Tibial nerve (tissue), 3 donors: ENCODE data around the gene SDC1.

Experiments
- CTCF ChIP-seq, 5 experiments: fragments of 200-600 bp in 3 of 5; fragments of 450-650 bp in 2 of 5; sonication (generic) in 3 of 5; IDR thresholded peaks; one replicate each; pipeline ENCODE4 v1.5.1; 2016 to 2019; ENCODE audit warnings: antibody characterized with exemption in 5 of 5, mild to moderate bottlenecking in 3 of 5, moderate library complexity in 2 of 5
- POLR2A ChIP-seq, 2 donors: fragments of 450-650 bp; IDR thresholded peaks; one replicate each; pipeline ENCODE4 v1.6.1; 2017; ENCODE audit warnings: antibody characterized with exemption in 2 of 2, mild to moderate bottlenecking in 2 of 2, moderate library complexity in 2 of 2

- no peak for TF ChIP-seq CTCF (IDR thresholded peaks at IDR 0.05)
- TF ChIP-seq POLR2A (IDR thresholded peaks at IDR 0.05) = no peak
Measured at GRCh38 chr2:20168048-20168726, 56.7 kb downstream of the SDC1 start.
